Measurements from ENCODE around the gene MYRIP.
A peak's percentile ranks its signal among the peaks of the same experiment; 100 is the strongest.

The MYRIP gene

GRCh38 chr3:40299721-40300335, 490.4 kb downstream of the MYRIP start:
- no peak for DNase-seq

- no peak for DNase-seq
Observed at GRCh38 chr3:40302784-40303183, 493.4 kb downstream of the MYRIP start.

- no peak for DNase-seq
Observed at GRCh38 chr3:40304352-40304751, 494.9 kb downstream of the MYRIP start.

- no peak for DNase-seq
Observed at GRCh38 chr3:40306336-40306735, 496.9 kb downstream of the MYRIP start.

GRCh38 chr3:40307176-40307575, 497.8 kb downstream of the MYRIP start:
- no peak for DNase-seq

- no peak for DNase-seq
Observed at GRCh38 chr3:40308725-40309417, 499.5 kb downstream of the MYRIP start.

- DNase-seq = peak; percentile 100
Observed at GRCh38 chr3:40309418-40309924, 500.1 kb downstream of the MYRIP start, which contains the start of gene EIF1B. Gene EIF1B, plus strand, starts transcription at chr3:40309707. Its CDS starts 235 bp downstream, at chr3:40309942.

All from eye (tissue), 1 donor.